HepG2 (cell line): ENCODE data around the gene L2HGDH. TPM values are rescaled to one million over a fixed set of nuclear protein-coding genes. Genes with fewer than 3 reads are reported as not detected.

Experiments used
- ASH2L ChIP-seq: fragments of 300-600, 200-600 bp; sonication (generic); IDR thresholded peaks from 2 replicates; pipeline ENCODE4 v1.7.0; 2017; ENCODE audit warnings: low read depth, mild to moderate bottlenecking, moderate library complexity, mixed read lengths, low read length; ENCODE audit not compliant: insufficient read length
- ELF3 ChIP-seq: IDR thresholded peaks from 2 replicates; pipeline ENCODE4 v1.6.1; 2016; ENCODE audit warnings: missing genetic modification reagents, missing compliant biosample characterization
- ETV5 ChIP-seq: IDR thresholded peaks from 2 replicates; pipeline ENCODE4 v1.6.1; 2018; ENCODE audit warnings: missing biosample characterization, missing genetic modification reagents, inconsistent platforms, borderline replicate concordance
- GTF3A ChIP-seq: sonication (generic); formaldehyde crosslinking; conservative IDR thresholded peaks from 2 replicates; pipeline ENCODE4 v1.4.0; 2020; ENCODE audit warnings: mild to moderate bottlenecking, missing genetic modification reagents
- HDAC1 ChIP-seq: sonication (generic); formaldehyde crosslinking; IDR thresholded peaks from 2 replicates; pipeline ENCODE4 v1.5.1; 2020; ENCODE audit warnings: mild to moderate bottlenecking, missing genetic modification reagents
- KDM2A ChIP-seq: sonication (generic); formaldehyde crosslinking; IDR thresholded peaks from 2 replicates; pipeline ENCODE4 v1.4.0; 2020; ENCODE audit warnings: low read depth, missing genetic modification reagents, borderline replicate concordance
- NCOA2 ChIP-seq: sonication (generic); formaldehyde crosslinking; IDR thresholded peaks from 2 replicates; pipeline ENCODE4 v1.8.0; 2022; ENCODE audit warnings: inconsistent platforms
- RARA ChIP-seq: IDR thresholded peaks from 2 replicates; pipeline ENCODE4 v1.6.1; 2016; ENCODE audit warnings: missing genetic modification reagents, missing compliant biosample characterization
- SOX13 ChIP-seq, 3 experiments: fragments of 450-650 bp in 1 of 3; sonication (generic) in 1 of 3; formaldehyde crosslinking in 1 of 3; IDR thresholded peaks in 2 of 3; conservative IDR thresholded peaks in 1 of 3; 2 replicates each; pipeline versions ENCODE4 v1.5.0 to v1.6.1; 2016 to 2020; ENCODE audit warnings: antibody characterized with exemption in 1 of 3, mild to moderate bottlenecking in 1 of 3, missing compliant biosample characterization in 1 of 3, missing genetic modification reagents in 1 of 3, moderate library complexity in 1 of 3
- YEATS4 ChIP-seq: sonication (generic); formaldehyde crosslinking; IDR thresholded peaks from 2 replicates; pipeline ENCODE4 v1.4.0; 2020; ENCODE audit warnings: missing genetic modification reagents, borderline replicate concordance
- YY1 ChIP-seq: IDR thresholded peaks from 2 replicates; pipeline ENCODE4 v1.6.1; 2011; ENCODE audit warnings: low read length, low read depth, moderate library complexity, mild to moderate bottlenecking; ENCODE audit not compliant: insufficient read depth, insufficient replicate concordance
- ZNF33B ChIP-seq: sonication (generic); formaldehyde crosslinking; IDR thresholded peaks from 2 replicates; pipeline ENCODE4 v1.5.1; 2020; ENCODE audit warnings: mild to moderate bottlenecking, missing genetic modification reagents
- ZNF431 ChIP-seq: sonication (generic); formaldehyde crosslinking; IDR thresholded peaks from 2 replicates; pipeline ENCODE4 v1.9.0; 2022; ENCODE audit warnings: missing genetic modification reagents, low read depth, mild to moderate bottlenecking, borderline replicate concordance
- ZNF670 ChIP-seq: sonication (generic); formaldehyde crosslinking; IDR thresholded peaks from 2 replicates; pipeline ENCODE4 v1.8.0; 2022; ENCODE audit warnings: mild to moderate bottlenecking, missing genetic modification reagents, borderline replicate concordance
- ZNF678 ChIP-seq: sonication (generic); formaldehyde crosslinking; IDR thresholded peaks from 2 replicates; pipeline ENCODE4 v1.4.0; 2020; ENCODE audit warnings: mild to moderate bottlenecking, missing genetic modification reagents
- ZNF761 ChIP-seq: sonication (generic); formaldehyde crosslinking; conservative IDR thresholded peaks from 2 replicates; pipeline ENCODE4 v1.4.0; 2020; ENCODE audit warnings: mild to moderate bottlenecking, missing genetic modification reagents
- polyA plus RNA-seq, 8 experiments: library from polyadenylated mRNA; depleted of rRNA in 3 of 8; stranded (reverse) in 7 of 8; unstranded in 1 of 8; fragments of >200 nt; fragmentation: Illumina TruSeq in 4 of 8; extraction: Trizol in 4 of 8; gene quantifications; 2 replicates each; pipeline versions ENCODE4 v1.2.1 to v1.2.3, GENCODE V29; 2011 to 2016; ENCODE audit warnings: low read depth in 4 of 8, missing spikeins in 1 of 8, mixed read lengths in 1 of 8; ENCODE audit not compliant: insufficient read depth in 1 of 8
- total RNA-seq, 5 experiments: library from RNA; depleted of rRNA; stranded (reverse); fragments of >200 nt; fragmentation: Illumina TruSeq; extraction: Trizol; gene quantifications; 2 replicates each; pipeline ENCODE4 v1.2.3, GENCODE V29; 2016; ENCODE audit warnings: low read depth in 1 of 5
- TF ChIP-seq, protein P1 (sequence below), 2 experiments: sonication (generic) in 1 of 2; formaldehyde crosslinking in 1 of 2; IDR thresholded peaks; 2 replicates each; pipeline versions ENCODE4 v1.4.0 to v1.6.1; 2018 to 2020; ENCODE audit warnings: missing genetic modification reagents in 2 of 2, borderline replicate concordance in 1 of 2, low read depth in 1 of 2, mild to moderate bottlenecking in 1 of 2, missing biosample characterization in 1 of 2
- TF ChIP-seq, protein P2 (sequence below): sonication (generic); formaldehyde crosslinking; IDR thresholded peaks from 2 replicates; pipeline ENCODE4 v1.4.0; 2020; ENCODE audit warnings: missing genetic modification reagents
- TF ChIP-seq, protein P3 (sequence below): sonication (generic); formaldehyde crosslinking; IDR thresholded peaks from 2 replicates; pipeline ENCODE4 v1.4.0; 2020; ENCODE audit warnings: missing genetic modification reagents
- TF ChIP-seq, protein P4 (sequence below): sonication (generic); formaldehyde crosslinking; IDR thresholded peaks from 2 replicates; pipeline ENCODE4 v1.8.1; 2023; ENCODE audit warnings: missing genetic modification reagents, inconsistent platforms, borderline replicate concordance

Gene L2HGDH
- total and polyA plus RNA-seq, 2 of the 13 experiments (the other 11 are each of a cell fraction or from before 2014, with no cell fraction given) = 3.3 to 5.0 TPM

DNA sequence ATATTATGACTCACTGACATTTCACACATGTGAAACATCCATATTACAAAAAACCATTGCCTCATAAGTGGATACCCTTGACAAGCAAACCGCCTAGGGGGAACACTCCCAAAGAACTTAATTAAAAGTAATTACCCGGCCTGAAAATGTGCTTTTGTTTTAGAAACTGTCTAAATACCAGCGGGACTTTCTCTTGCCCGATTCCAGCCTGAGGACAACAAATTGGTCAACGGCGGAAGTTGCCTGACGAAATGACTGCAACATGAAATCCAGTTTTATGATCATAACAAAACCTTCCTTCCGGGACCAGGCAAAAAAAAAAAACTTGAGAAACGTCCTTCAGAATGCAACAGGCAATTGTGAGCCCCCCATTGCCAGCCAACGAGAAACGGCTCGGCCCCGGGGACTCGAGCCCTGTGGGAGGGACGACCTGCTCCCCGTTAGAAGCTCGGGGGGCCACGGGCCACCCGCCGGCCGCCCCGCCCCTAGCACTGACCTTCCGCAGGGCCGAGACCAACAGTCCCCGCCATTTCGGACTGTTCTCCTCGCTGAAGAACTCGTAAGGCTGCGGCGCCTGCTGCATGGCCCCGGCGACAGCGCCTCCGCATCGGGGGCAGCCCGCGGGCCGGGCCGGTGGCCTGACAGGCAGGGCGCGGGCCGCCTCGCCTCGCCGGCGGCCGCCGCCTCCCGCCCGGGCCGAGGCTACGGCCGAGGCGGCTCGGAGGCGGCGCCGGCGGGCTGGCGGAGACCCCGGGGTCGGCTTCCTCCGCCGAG lies 81.1 kb downstream of the L2HGDH start (continued):
- peak; percentile 6; the same call in 1 of the 2 replicates for TF ChIP-seq SOX13 (IDR thresholded peaks at IDR 0.05)
- TF ChIP-seq SOX13 (CRISPR knock-in tag; conservative IDR thresholded peaks at IDR 0.05 in 1 of 2, IDR thresholded peaks at IDR 0.05 in 1 of 2) = no peak
- peak; percentile 20; the same call in 1 of the 2 replicates for TF ChIP-seq ELF3
- peak; percentile 6; the same call in 1 of the 2 replicates for TF ChIP-seq ZNF678 (CRISPR knock-in tag)
- no peak for TF ChIP-seq ZNF431 (CRISPR knock-in tag)
- 0 out of 2 replicates have a peak, but pooled peaks have one; percentile 19 for TF ChIP-seq ZNF33B
- TF ChIP-seq, protein P1, sequence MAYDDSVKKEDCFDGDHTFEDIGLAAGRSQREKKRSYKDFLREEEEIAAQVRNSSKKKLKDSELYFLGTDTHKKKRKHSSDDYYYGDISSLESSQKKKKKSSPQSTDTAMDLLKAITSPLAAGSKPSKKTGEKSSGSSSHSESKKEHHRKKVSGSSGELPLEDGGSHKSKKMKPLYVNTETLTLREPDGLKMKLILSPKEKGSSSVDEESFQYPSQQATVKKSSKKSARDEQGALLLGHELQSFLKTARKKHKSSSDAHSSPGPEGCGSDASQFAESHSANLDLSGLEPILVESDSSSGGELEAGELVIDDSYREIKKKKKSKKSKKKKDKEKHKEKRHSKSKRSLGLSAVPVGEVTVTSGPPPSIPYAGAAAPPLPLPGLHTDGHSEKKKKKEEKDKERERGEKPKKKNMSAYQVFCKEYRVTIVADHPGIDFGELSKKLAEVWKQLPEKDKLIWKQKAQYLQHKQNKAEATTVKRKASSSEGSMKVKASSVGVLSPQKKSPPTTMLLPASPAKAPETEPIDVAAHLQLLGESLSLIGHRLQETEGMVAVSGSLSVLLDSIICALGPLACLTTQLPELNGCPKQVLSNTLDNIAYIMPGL (CRISPR knock-in tag; IDR thresholded peaks at IDR 0.05; ENCODE audit: borderline replicate concordance in 1 of 2, low read depth in 1 of 2) = 0 out of 4 replicates have a peak, but pooled peaks of 1 of the 2 experiments have one; percentile 34
- TF ChIP-seq ZNF761 (CRISPR knock-in tag) = no peak
- TF ChIP-seq YY1 = peak; percentile 73
- TF ChIP-seq KDM2A = peak; percentile 48; the same call in 1 of the 2 replicates
- TF ChIP-seq, protein P2, sequence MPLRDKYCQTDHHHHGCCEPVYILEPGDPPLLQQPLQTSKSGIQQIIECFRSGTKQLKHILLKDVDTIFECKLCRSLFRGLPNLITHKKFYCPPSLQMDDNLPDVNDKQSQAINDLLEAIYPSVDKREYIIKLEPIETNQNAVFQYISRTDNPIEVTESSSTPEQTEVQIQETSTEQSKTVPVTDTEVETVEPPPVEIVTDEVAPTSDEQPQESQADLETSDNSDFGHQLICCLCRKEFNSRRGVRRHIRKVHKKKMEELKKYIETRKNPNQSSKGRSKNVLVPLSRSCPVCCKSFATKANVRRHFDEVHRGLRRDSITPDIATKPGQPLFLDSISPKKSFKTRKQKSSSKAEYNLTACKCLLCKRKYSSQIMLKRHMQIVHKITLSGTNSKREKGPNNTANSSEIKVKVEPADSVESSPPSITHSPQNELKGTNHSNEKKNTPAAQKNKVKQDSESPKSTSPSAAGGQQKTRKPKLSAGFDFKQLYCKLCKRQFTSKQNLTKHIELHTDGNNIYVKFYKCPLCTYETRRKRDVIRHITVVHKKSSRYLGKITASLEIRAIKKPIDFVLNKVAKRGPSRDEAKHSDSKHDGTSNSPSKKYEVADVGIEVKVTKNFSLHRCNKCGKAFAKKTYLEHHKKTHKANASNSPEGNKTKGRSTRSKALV (CRISPR knock-in tag) = no peak
- 0 out of 2 replicates have a peak, but pooled peaks have one; percentile 36 for TF ChIP-seq YEATS4 (CRISPR knock-in tag)
- TF ChIP-seq ETV5 = peak; percentile 28; the same call in 1 of the 2 replicates
- TF ChIP-seq RARA (CRISPR knock-in tag) = peak; percentile 8; the same call in 1 of the 2 replicates
- peak; percentile 80 for TF ChIP-seq ASH2L
- 0 out of 2 replicates have a peak, but pooled peaks have one; percentile 27 for TF ChIP-seq ZNF670
- TF ChIP-seq, protein P3, sequence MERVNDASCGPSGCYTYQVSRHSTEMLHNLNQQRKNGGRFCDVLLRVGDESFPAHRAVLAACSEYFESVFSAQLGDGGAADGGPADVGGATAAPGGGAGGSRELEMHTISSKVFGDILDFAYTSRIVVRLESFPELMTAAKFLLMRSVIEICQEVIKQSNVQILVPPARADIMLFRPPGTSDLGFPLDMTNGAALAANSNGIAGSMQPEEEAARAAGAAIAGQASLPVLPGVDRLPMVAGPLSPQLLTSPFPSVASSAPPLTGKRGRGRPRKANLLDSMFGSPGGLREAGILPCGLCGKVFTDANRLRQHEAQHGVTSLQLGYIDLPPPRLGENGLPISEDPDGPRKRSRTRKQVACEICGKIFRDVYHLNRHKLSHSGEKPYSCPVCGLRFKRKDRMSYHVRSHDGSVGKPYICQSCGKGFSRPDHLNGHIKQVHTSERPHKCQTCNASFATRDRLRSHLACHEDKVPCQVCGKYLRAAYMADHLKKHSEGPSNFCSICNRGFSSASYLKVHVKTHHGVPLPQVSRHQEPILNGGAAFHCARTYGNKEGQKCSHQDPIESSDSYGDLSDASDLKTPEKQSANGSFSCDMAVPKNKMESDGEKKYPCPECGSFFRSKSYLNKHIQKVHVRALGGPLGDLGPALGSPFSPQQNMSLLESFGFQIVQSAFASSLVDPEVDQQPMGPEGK (CRISPR knock-in tag) = peak; percentile 75
- TF ChIP-seq, protein P4, sequence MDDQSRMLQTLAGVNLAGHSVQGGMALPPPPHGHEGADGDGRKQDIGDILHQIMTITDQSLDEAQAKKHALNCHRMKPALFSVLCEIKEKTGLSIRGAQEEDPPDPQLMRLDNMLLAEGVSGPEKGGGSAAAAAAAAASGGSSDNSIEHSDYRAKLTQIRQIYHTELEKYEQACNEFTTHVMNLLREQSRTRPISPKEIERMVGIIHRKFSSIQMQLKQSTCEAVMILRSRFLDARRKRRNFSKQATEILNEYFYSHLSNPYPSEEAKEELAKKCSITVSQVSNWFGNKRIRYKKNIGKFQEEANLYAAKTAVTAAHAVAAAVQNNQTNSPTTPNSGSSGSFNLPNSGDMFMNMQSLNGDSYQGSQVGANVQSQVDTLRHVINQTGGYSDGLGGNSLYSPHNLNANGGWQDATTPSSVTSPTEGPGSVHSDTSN = no peak
- peak; percentile 43 for TF ChIP-seq HDAC1 (CRISPR knock-in tag)
- TF ChIP-seq NCOA2 = 0 out of 2 replicates have a peak, but pooled peaks have one; percentile 1
- TF ChIP-seq GTF3A (CRISPR knock-in tag) = 0 out of 2 replicates have a peak, but pooled peaks have one; percentile 2
